ENCODE results near the gene TTC34. TPM values are rescaled to one million over a fixed set of nuclear protein-coding genes. Genes with fewer than 3 reads are reported as not detected.
A peak's percentile ranks its signal among the peaks of the same experiment; 100 is the strongest.

The TTC34 gene
- total and polyA plus RNA-seq, 9 of the 15 experiments (the other 6 are each of a cell fraction or from before 2014, with no cell fraction given): 0.03 to 0.38 (median 0.05) TPM; not detected in 2

GRCh38 chr1:2642560-2643413 lies 158.7 kb downstream of the TTC34 start (continued):
- TF ChIP-seq, protein P1, sequence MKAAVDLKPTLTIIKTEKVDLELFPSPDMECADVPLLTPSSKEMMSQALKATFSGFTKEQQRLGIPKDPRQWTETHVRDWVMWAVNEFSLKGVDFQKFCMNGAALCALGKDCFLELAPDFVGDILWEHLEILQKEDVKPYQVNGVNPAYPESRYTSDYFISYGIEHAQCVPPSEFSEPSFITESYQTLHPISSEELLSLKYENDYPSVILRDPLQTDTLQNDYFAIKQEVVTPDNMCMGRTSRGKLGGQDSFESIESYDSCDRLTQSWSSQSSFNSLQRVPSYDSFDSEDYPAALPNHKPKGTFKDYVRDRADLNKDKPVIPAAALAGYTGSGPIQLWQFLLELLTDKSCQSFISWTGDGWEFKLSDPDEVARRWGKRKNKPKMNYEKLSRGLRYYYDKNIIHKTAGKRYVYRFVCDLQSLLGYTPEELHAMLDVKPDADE (conservative IDR thresholded peaks at IDR 0.05; ENCODE audit: control insufficient read depth, low read depth, low read length): peak; percentile 45; the same call in 1 of the 2 replicates
- peak; percentile 62 for TF ChIP-seq POLR2B (IDR thresholded peaks at IDR 0.05; ENCODE audit: low read depth, partially characterized antibody)
- TF ChIP-seq USF2 (CRISPR knock-in tag; IDR thresholded peaks at IDR 0.05): peak; percentile 50
- peak; percentile 66; the same call in 1 of the 2 replicates for TF ChIP-seq ETV5 (CRISPR knock-in tag; IDR thresholded peaks at IDR 0.05; ENCODE audit: low read depth)
- 0 out of 2 replicates have a peak, but pooled peaks have one; percentile 11 for TF ChIP-seq NR4A1 (CRISPR knock-in tag; IDR thresholded peaks at IDR 0.05)
- no peak for TF ChIP-seq NR4A1 (tag; IDR thresholded peaks at IDR 0.05)
- no peak for TF ChIP-seq CHD4 (IDR thresholded peaks at IDR 0.05; ENCODE audit: insufficient read depth, insufficient replicate concordance, low read depth, low read length, poor library complexity, severe bottlenecking)
- TF ChIP-seq SP1 (CRISPR knock-in tag; IDR thresholded peaks at IDR 0.05): no peak
- TF ChIP-seq ZNF197 (CRISPR knock-in tag; IDR thresholded peaks at IDR 0.05; ENCODE audit: low read depth): no peak
- peak; percentile 75 for TF ChIP-seq TCF7L2 (IDR thresholded peaks at IDR 0.05; ENCODE audit: low read depth, low read length)
- TF ChIP-seq FUS (optimal IDR thresholded peaks at IDR 0.05; ENCODE audit: low read depth, low read length): peak; percentile 11
- TF ChIP-seq TGIF2 (CRISPR knock-in tag; IDR thresholded peaks at IDR 0.05): 0 out of 2 replicates have a peak, but pooled peaks have one; percentile 30
- peak; percentile 44; the same call in 1 of the 2 replicates for TF ChIP-seq ZNF57 (CRISPR knock-in tag; IDR thresholded peaks at IDR 0.05)
- TF ChIP-seq ZBTB7A (IDR thresholded peaks at IDR 0.05; ENCODE audit: borderline replicate concordance, control insufficient read depth, low read depth, low read length): peak; percentile 79; the same call in 1 of the 2 replicates
- no peak for TF ChIP-seq THRAP3 (IDR thresholded peaks at IDR 0.05; ENCODE audit: borderline replicate concordance)
- no peak for TF ChIP-seq ZNF717 (CRISPR knock-in tag; IDR thresholded peaks at IDR 0.05)
- TF ChIP-seq ZBTB1 (CRISPR knock-in tag; IDR thresholded peaks at IDR 0.05; ENCODE audit: borderline replicate concordance, low read depth): no peak
- TF ChIP-seq, protein P2, sequence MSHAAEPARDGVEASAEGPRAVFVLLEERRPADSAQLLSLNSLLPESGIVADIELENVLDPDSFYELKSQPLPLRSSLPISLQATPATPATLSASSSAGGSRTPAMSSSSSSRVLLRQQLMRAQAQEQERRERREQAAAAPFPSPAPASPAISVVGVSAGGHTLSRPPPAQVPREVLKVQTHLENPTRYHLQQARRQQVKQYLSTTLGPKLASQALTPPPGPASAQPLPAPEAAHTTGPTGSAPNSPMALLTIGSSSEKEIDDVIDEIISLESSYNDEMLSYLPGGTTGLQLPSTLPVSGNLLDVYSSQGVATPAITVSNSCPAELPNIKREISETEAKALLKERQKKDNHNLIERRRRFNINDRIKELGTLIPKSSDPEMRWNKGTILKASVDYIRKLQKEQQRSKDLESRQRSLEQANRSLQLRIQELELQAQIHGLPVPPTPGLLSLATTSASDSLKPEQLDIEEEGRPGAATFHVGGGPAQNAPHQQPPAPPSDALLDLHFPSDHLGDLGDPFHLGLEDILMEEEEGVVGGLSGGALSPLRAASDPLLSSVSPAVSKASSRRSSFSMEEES (CRISPR knock-in tag; IDR thresholded peaks at IDR 0.05): peak; percentile 6; the same call in 1 of the 2 replicates
- no peak for TF ChIP-seq ZNF780A (CRISPR knock-in tag; IDR thresholded peaks at IDR 0.05)
- no peak for TF ChIP-seq NR2C1 (IDR thresholded peaks at IDR 0.05)
- peak; percentile 51 for TF ChIP-seq NR2C1 (tag; IDR thresholded peaks at IDR 0.05)
- TF ChIP-seq HDAC1 (IDR thresholded peaks at IDR 0.05): peak in 1 of 2 experiments; percentile 53; a peak in 1 of 4 replicates
- no peak for TF ChIP-seq ZNF239 (CRISPR knock-in tag; IDR thresholded peaks at IDR 0.05)
- TF ChIP-seq POLR2AphosphoS5 (IDR thresholded peaks at IDR 0.05; ENCODE audit: control insufficient read depth, insufficient read depth, low read depth, low read length): peak; percentile 47; the same call in 1 of the 2 replicates
- no peak for TF ChIP-seq MAFK (IDR thresholded peaks at IDR 0.05; ENCODE audit: low read length)
- peak in 1 of 2 experiments; percentile 7; a peak in 1 of 4 replicates for TF ChIP-seq TRIM24 (IDR thresholded peaks at IDR 0.05)
